Panc1 (cell line): Measurements from ENCODE around the gene HSF5. TPM values are rescaled to one million over a fixed set of nuclear protein-coding genes. Genes with fewer than 3 reads are reported as not detected.

Experiments
- ATAC-seq: fragments of 200-7000 bp; cut with Tn5 transposase; 2 replicates; pipeline ENCODE4 v1.9.1; 2020; ENCODE audit warnings: mild to moderate bottlenecking, moderate library complexity
- BruUV-seq: library from RNA; stranded (reverse); fragments of 400-500 nt; replicated peaks from 2 replicates; lab custom pipeline; 2021; lab: Mats Ljungman, UMichigan
- CTCF ChIA-PET: fragments of 300-600 bp; sonication (Branson Sonifier 250); formaldehyde crosslinking; loops from one replicate; lab custom pipeline; 2022; ENCODE audit warnings: antibody characterized with exemption; lab: Charles Lee
- POLR2A ChIA-PET: fragments of 300-600 bp; sonication (Branson Sonifier 250); formaldehyde crosslinking; loops from one replicate; lab custom pipeline; 2022; ENCODE audit warnings: antibody characterized with exemption; lab: Charles Lee
- DNase-seq: peaks from one replicate; pipeline ENCODE4 v3.0.0-alpha.2; 2010; ENCODE audit warnings: low read depth, low spot score
- H3K27ac ChIP-seq: 2 replicates; pipeline ENCODE4 v1.5.1; 2011; ENCODE audit warnings: mild to moderate bottlenecking, low read length, inconsistent platforms
- H3K27me3 ChIP-seq: fragments of 200-500 bp; sonication (Bioruptor generic); 2 replicates; pipeline ENCODE4 v1.6.0; 2014; ENCODE audit warnings: low read length, inconsistent platforms; ENCODE audit not compliant: control insufficient read depth, insufficient read depth
- H3K36me3 ChIP-seq: fragments of 200-500 bp; sonication (Bioruptor generic); 2 replicates; pipeline ENCODE4 v1.5.1; 2014; ENCODE audit warnings: inconsistent platforms, mild to moderate bottlenecking, low read length, moderate library complexity; ENCODE audit not compliant: control insufficient read depth, insufficient read depth
- H3K4me1 ChIP-seq: 2 replicates; pipeline ENCODE4 v1.5.1; 2011; ENCODE audit warnings: inconsistent platforms, mild to moderate bottlenecking, low read length, moderate library complexity; ENCODE audit not compliant: control insufficient read depth, insufficient read depth
- H3K4me3 ChIP-seq, 2 experiments: 2 replicates each; pipeline ENCODE4 v1.5.1; 2011 to 2012; ENCODE audit warnings: low read depth in 2 of 2, low read length in 2 of 2, mild to moderate bottlenecking in 2 of 2, inconsistent platforms in 1 of 2, moderate library complexity in 1 of 2
- H3K9me3 ChIP-seq: fragments of 200-500 bp; sonication (Bioruptor generic); 2 replicates; pipeline ENCODE4 v1.5.1; 2014; ENCODE audit warnings: low read depth, mild to moderate bottlenecking, inconsistent platforms, low read length, moderate library complexity; ENCODE audit not compliant: control insufficient read depth, insufficient read depth
- CTCF ChIP-seq: fragments of 450-650 bp; IDR thresholded peaks from 2 replicates; pipeline ENCODE4 v1.5.1; 2017; ENCODE audit warnings: mild to moderate bottlenecking
- POLR2AphosphoS5 ChIP-seq: IDR thresholded peaks from 2 replicates; pipeline ENCODE4 v1.6.1; 2012; ENCODE audit warnings: mild to moderate bottlenecking, low read depth, low read length, moderate library complexity
- REST ChIP-seq, 2 experiments: IDR thresholded peaks; 2 replicates each; pipeline ENCODE4 v1.6.1; 2011 to 2012; ENCODE audit warnings: low read depth in 2 of 2, control low read depth in 1 of 2, low read length in 1 of 2, mild to moderate bottlenecking in 1 of 2, moderate library complexity in 1 of 2; ENCODE audit not compliant: insufficient read depth in 1 of 2
- SIN3A ChIP-seq: IDR thresholded peaks from 2 replicates; pipeline ENCODE4 v1.6.1; 2012; ENCODE audit warnings: low read depth, mild to moderate bottlenecking, low read length, moderate library complexity, borderline replicate concordance; ENCODE audit not compliant: insufficient read depth
- TCF7L2 ChIP-seq: IDR thresholded peaks from 2 replicates; pipeline ENCODE4 v1.6.1; 2011; ENCODE audit warnings: mild to moderate bottlenecking, low read depth, low read length, inconsistent platforms
- in situ Hi-C: cut with HindIII; loops from 2 replicates; pipeline ENCODE4 v1.10.0; 2016; ENCODE audit warnings: low sequenced_read_pairs, low pct_unique_long_range_greater_than_20kb
- intact Hi-C: fragments of 100-400 bp; cut with micrococcal nuclease; formaldehyde crosslinking; loops from one replicate; pipeline ENCODE4 v1.10.0; 2022; ENCODE audit not compliant: unreplicated experiment
- total RNA-seq: library from RNA; stranded (reverse); gene quantifications from one replicate; pipeline ENCODE4 v1.2.1, GENCODE V29; 2021; ENCODE audit not compliant: unreplicated experiment

The HSF5 gene
- total RNA-seq, 1 experiment from 2014 or later = not detected

- TF ChIP-seq CTCF = no peak
- no peak for TF ChIP-seq POLR2AphosphoS5
- no peak for TF ChIP-seq TCF7L2
- no peak for TF ChIP-seq REST (IDR thresholded peaks at IDR 0.05; ENCODE audit: insufficient read depth in 1 of 2, low read depth in 2 of 2, low read length in 1 of 2)
- ATAC-seq (no peak), DNase-seq (no peak)
- in situ Hi-C loops (no loop called here), intact Hi-C loops (no loop called here)
- Histone ChIP-seq H3K9me3 (no peaks in the 10 kb centered on the region), H3K36me3 (no peaks in the 10 kb centered on the region), H3K27ac (no peak overlapping the region), H3K4me3 (no peak overlapping the region), H3K27me3 (no peaks in the 10 kb centered on the region), H3K4me1 (peaks cover 3% of the 10 kb centered on the region)
- BruUV-seq = no TSS peak
- POLR2A ChIA-PET = no interaction called here
- CTCF ChIA-PET = no interaction called here
Observed at GRCh38 chr17:58382872-58383242, 105.4 kb downstream of the HSF5 start.

- no peaks in the 10 kb centered on the region for H3K36me3 ChIP-seq
- no peak overlapping the region for H3K4me3 ChIP-seq
- H3K9me3 ChIP-seq = no peaks in the 10 kb centered on the region
- H3K27ac ChIP-seq = no peak overlapping the region
- BruUV-seq = no TSS peak
- no peak for TF ChIP-seq REST (IDR thresholded peaks at IDR 0.05; ENCODE audit: insufficient read depth in 1 of 2, low read depth in 2 of 2, low read length in 1 of 2)
- TF ChIP-seq TCF7L2 = no peak
- TF ChIP-seq SIN3A = no peak
- TF ChIP-seq CTCF = no peak
- TF ChIP-seq POLR2AphosphoS5 = no peak
- ChIA-PET POLR2A (no interaction called here), CTCF (no interaction called here)
- no peaks in the 10 kb centered on the region for H3K27me3 ChIP-seq
- ATAC-seq (no peak), DNase-seq (no peak)
- in situ Hi-C loops (no loop called here), intact Hi-C loops (no loop called here)
- H3K4me1 ChIP-seq = no peaks in the 10 kb centered on the region; the same call in 1 of the 2 replicates
Observed at GRCh38 chr17:58382108-58382871, 105.9 kb downstream of the HSF5 start.
